HG03354 (cell line): ENCODE data around the gene BBLN.
"Not testable (repeated sequence)": the region's sequence is repeated elsewhere in the genome, so short reads cannot be mapped to it uniquely, and the experiment has no call there.

Experiments
- ATAC-seq: cut with Tn5 transposase; IDR thresholded peaks from one replicate; pipeline ENCODE4 v1.9.1; 2021; ENCODE audit warnings: mild to moderate bottlenecking; ENCODE audit not compliant: unreplicated experiment, poor library complexity, severe bottlenecking

The BBLN gene

DNA sequence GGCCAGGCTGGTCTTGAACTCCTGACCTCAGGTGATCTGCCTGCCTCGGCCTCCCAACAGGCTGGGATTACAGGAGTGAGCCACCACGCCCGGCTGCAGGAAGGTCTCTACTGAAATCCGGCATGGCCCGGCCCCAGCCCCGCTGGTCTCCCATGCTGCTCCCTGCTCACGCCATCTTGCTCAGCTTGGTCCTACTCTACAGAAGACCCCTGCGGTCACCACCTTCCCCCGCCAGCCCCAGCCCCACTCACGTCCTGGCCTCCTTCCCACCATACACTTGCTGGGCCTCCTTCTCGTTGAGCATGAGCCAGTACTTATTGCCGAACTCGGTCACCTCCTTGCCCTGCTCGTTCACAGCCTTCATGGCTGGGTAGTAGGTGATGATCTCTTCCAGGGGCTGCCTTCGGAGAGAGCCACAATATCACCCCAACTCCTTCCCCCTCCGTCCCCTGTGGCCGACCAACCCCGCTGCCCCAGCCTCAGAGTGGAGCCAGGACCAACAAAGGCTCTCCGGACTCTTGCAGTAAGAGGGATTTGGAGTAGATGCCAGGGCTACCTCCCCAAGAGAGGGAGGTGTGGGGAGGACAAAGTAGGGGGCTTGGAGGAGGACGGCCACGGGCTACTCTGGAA lies 36.5 kb upstream of the BBLN start:
- no peak for ATAC-seq

DNA sequence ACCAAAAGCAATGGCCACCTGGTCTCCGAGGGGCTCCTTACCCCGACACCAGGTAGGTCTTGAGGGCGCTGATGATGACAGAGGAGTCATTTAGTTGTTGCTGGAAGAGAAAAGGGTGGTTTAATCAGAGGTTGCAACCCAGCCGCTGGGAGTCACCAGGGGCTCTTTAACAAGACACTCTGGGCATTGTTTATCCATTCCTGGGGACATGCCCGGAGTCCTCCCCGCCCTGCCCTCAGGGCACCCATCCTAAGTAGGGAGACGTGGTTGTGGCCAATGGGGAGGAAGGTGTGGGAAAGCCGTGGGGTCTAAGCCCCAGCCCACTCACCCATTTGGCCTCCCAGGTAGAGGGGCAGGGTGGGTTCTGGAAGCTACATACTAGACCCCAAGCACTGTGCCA lies 35.6 kb upstream of the BBLN start:
- ATAC-seq: no peak

DNA sequence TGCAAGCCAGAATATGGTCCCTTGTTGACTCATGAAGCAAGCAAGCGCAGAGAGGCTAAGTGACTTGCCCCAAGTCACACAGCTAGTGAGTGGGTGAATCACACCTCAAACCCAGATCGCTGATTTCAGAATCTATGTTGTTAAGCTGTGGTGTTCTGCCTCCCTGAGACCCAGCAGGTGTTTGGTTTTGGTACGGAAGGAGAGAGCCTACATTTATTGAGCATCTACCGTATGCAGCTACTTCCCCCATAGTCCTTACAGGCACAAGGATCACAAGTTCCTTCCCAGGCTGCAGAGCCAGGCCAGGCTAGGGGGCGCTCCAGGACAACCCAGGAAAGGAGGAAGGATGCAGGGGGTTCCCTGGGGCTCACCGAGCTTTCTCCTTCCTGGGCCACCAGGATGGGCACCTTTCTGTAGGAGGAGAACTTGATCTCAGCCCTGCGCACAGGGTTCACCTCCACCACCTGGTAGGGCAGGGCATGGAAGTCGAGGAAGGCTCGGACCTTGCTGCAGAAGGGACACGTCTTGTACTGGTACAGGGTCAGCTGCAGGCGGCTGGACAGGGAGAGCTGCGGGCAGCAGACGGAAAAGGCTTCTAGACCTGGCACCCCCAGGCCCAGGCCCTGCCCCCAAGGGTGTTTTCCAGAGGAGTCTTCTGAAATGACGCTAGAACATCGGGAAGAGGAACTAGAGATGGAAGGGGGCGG lies 35.0 kb upstream of the BBLN start:
- no peak for ATAC-seq

DNA sequence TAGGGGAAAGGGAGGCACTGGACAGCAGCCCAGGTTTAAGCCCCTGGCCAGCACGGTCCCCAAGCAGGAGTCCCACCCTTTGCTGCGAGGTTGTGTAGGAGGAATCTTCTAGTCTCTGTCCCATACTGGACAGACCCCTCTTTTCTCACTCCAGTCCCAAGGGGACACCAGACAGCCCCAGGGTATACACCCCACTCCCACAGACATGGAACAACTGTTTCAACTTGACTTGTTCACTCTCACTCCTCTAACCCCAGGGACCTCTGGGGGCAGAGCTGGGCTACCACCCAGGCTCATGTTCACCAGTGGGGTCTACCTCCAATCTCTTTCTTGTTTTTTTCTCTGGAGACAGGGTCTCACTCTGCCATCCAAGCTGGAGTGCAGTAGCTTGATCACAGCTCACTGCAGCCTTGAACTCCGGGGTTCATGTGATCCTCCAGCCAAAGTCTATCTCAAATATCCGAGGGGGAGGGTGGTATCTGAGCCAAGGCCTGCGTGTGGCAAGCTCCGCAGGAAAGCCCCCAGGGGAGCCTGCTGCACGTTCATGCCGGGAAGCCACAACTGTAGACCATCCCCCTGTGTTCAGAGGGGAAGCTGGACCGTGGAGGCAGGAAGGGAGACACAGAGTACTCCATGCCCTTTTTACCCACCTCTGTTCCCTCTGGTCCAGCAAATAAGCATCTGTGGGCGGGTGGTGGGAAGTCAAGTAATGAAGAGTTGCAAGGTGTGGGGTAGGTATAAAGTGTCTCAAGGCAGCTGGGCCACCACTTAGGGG lies 34.3 kb upstream of the BBLN start:
- no peak for ATAC-seq

DNA sequence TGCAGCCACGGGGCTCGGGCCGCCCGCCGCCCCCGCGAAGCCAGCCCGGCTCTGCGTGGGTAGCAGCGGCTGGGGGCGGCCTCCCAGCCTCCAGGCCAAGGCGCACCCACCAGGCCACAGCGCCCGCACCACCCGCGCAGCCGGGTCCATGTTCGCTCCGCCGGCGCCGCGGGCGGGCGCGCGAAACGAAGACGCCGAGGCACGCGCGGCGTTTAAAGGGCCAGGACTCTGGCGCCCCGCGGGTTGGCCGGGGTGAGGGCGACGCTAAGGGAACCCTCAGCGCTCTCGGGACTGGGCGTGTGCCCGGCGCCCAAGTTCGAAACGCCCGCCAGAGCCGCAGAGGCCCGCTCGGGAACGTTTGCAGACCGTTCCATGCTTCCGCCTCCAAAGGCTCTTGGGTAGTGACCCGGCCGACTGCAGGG lies 32.5 kb upstream of the BBLN start, which contains the start of gene PTGES2:
Gene PTGES2, minus strand, starts transcription at position 162 of the 422 bp plus-strand sequence. Its CDS starts 12 bp downstream, at position 150.
- ATAC-seq: peak; percentile 68

DNA sequence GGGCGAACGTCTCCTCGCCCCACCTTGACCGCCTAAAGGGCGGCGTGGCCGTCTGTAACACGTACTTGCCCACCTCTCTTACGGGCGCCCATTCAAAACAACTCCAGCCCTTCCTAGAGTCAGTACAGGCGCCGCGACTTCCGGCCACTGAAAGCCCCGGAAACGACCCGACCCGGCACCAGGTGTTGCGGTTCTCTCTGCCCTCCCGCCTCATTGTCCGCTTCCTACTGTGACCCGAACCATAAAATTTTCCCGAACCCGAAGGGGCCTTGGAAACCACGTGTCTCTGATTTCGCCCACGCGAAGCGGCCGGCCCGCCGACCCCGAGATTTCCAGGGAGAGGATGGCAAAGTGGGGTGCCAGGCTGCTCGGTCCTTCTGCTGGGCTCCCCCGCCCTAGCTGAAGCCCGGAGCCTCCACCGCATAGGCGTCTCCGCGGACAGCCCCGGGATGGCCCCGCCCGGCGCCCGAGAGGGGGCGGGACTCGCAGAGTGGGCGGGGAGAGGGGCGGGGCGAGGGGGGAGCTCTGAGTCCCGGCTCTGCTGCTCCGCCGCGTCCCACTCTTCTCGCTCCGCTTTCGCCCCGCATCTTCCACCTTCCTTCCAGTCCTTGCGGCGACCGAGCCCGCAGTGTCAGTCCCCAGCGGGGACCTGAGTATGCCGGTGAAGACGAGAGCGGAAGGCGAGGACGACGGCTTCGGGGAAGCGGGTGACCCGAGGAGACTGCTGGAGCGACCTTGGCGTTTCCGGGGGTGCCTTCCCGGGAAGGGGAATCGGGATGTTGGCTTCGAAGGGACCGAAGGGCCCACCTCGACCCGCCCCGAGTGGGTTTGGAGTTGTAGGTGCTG lies 31.9 kb upstream of the BBLN start:
- ATAC-seq: peak; percentile 78

DNA sequence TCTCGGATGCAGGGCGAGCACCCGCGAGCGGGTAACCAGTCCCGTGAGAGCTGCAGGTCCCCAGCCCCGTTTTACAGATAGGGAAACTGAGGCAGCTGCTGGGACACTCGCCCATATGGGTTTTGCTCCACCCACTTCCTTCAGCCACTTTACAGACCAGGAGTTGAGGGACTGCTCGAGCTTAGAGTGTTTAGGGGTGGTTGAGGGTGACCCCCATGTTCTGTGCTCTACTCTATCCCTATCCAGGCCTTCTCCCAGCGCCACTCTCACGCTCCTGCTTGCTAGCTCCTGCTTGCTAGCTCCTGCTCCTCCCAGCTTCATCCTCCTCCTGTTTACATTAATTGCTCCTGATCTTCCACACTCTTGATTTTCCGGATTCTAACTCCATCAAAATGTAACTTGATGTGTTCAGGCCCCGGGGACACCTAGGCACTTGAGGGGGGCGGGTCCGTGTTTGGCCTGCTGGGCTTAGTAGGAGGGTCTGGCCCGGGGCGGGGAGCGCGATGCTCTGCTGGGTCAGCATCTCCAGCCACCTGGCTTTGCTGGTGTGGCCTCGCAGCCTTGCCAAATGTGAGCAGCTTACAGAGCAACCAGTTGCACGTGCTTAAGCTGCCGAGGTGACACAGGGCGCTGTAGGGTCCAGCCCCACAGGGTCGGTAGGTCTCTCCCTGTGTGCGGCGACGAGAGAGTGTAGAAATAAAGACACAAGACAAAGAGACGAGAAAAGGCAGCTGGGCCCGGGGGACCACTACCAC lies 31.1 kb upstream of the BBLN start:
- ATAC-seq: no peak

DNA sequence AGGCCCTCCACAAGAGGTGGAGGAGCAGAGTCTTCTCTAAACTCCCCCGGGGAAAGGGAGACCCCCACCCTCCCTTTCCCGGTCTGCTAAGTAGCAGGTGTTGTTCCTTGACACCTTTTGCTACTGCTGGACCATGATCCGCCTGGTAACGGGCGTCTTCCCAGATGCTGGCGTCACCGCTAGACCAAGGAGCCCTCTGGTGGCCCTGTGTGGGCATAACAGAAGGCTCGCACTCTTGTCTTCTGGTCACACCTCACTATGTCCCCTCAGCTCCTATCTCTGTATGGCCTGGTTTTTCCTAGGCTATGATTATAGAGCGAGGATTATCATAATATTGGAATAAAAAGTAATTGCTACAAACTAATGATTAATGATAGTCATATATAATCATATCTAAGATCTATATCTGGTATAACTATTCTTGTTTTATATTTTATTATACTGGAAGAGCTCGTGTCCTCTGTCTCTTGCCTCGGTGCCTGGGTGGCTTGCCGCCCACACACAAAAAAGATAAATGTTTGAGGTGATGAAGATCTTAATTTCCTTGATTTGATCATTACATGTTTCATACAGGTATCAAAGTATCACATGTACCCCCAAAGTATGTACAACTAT lies 30.0 kb upstream of the BBLN start:
- ATAC-seq: not testable (repeated sequence)

DNA sequence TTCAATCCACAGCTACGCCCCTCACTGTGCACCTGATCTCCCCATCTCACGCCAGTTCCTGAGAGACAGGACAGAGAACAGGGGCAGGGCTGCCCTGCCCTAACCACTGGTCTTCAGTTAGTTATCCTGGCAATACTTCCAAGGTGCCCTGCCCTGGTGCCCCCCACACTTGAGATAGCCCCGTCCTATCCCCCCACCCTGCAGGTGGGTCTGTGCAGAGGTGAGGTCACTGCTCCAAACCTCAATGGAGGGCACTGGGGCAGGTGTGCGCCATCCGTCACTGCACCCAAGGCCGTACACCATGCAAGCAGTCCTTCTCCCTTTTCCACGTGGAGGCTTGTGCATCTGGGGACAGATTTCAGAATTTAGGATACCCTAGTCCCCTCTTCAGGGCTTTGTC lies 29.4 kb upstream of the BBLN start:
- ATAC-seq: not testable (repeated sequence)

DNA sequence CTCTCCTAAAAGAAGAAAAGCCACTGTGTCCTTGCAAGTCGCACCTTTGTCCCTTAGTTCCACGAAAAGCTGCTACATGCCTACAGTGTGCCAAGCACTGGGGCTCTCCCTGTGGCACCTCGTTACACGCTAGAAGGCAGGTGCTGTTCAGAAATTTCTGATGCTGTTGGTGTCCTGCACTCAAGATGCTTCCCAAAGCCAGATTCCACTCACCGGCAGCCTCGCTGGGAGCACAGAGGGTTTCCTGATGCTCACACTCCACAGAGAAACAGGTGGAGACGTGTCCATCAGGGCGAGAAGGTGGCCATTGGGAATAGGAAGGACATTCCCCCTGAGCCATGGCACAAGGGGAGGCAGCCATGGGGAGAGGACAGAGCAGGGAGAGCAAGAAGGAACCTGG lies 28.7 kb upstream of the BBLN start:
- ATAC-seq: not testable (repeated sequence)

DNA sequence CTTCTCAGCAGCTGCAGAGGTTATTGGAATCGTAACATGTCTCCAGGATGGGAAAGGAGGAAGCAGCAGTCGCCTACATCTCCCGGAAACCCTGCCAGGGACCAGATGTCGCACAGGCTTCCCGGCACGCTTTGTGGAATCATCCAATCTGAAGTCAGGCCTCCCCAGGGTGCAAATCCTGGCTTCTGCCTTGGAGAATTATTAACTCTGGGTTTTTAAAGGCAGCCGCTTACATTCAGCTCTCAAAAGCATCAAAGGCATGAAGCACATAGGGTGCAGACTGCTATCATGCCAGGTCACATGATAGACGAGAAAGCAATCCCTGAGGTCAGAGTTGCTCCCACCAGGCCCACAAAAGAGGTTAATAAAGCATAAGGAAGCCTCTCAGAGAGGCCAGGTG lies 27.9 kb upstream of the BBLN start:
- ATAC-seq: not testable (repeated sequence)

DNA sequence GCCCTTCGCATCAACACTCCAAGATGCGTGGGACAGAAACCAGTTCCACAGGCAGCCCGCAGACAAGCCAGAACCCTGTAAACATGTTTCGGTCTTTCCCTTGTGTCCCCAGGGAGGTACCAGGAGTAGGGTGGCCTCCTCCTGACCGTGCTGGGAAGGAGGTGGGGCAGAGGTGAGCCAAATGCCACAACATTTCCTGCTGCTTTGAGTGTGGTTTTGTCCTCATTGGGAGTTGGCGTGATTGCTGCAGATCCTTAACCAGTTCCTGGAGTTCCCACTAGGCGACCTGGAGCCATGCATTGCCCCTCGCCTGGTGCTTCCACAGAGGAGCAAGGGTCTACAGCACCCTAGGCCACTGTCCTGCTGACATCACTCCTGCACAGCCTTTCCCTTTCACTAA lies 24.5 kb upstream of the BBLN start:
- not testable (repeated sequence) for ATAC-seq

DNA sequence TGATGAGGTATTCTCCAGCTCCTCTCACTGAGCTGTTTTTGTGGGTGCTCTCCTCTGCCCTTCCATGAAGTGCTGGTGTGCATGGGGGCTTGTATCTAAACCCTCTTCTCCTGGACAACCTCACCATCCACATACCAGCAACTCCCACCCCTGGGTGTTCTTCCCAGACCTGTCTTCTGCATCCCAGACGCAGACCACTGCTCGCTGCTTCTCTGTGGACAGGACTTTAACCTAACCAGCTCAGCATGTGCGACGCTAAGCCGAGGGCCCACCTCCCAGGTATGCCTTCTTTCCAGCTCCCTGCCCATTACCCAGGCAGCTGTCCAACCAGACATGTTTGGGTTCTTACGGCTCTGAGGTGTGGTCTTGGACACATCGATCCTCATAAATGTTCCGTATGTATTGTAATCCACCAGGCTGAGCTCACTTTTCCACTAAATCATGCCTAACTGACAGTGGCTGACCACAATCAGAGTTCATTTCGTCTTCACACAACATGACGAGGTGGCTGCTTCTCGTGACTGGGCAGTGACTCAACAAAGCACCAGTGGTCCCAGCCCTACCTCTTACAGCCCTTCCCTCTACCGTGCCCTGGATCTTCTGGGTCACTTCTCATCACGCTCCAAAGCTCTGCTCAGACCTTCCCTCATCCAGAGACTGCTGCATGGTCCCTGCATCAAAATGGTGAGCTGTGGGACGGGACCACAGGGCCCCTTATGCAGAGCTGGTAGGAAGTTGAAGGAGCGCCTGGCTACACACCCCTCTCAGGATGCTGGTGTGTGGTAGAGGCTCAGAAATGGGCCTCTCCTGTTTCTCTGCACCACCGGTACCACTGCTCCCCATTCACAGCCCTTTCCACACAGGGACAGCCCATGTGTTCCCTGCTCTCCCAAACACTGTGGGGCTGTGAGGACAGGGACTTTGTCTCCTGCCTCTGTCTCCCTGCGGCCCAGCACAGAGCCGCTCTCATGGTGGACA lies 23.0 kb upstream of the BBLN start:
- no peak for ATAC-seq

DNA sequence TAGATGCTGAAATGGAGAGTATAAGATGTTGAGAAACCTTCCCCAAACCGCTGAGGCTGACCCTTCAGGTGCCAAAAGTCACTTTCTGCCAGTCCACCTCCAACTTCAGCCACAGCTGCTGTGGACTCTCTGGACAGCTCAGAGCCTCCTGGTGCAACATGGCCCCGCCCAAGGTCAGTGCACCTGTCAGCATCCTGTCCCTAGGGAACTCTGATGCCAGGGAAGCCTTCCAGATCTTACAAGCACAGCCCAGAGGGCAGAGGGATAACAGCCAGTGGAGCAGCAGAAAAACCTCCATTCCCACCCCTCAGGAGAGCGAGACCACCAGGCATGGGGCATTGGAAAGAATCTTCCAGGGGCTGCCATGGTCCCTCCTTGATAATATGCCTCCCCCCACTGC lies 22.1 kb upstream of the BBLN start:
- no peak for ATAC-seq

DNA sequence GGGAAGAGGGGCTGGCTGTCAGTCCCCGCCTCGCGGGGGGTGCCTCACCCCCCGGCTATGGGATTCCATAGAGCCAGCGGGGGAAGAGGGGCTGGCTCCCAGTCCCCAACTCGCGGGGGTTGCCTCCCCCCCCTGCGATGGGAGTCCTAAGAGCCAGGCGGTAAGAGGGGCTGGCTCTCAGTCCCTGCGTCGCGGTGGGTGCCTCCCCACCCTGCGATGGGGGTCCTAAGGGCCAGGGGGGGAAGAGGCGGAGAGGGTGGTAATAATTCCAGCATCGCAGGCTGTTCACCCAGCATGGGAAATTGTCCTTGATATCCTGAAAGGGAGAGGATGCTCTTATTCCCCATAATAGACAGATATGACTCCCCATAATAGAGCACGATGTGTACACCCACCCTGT lies 20.4 kb upstream of the BBLN start:
- no peak for ATAC-seq

DNA sequence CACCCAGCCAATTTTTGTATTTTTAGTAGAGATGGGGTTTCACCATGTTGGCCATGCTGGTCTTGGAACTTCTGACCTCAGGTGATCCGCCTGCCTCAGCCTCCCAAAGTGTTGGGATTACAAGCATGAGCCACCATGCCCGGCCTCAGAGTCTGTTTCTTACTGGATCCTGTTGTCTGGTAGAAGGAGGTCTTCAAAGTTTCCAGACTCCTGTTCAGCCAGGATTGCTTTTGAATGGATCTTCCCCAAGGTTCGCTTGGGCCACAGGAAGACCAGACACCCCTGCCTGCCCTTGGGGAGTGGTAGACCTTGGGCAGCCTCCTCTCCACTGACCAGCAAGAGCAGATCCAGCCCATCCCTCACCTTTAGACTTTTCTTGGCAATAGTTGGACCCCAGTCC lies 18.5 kb upstream of the BBLN start:
- no peak for ATAC-seq

DNA sequence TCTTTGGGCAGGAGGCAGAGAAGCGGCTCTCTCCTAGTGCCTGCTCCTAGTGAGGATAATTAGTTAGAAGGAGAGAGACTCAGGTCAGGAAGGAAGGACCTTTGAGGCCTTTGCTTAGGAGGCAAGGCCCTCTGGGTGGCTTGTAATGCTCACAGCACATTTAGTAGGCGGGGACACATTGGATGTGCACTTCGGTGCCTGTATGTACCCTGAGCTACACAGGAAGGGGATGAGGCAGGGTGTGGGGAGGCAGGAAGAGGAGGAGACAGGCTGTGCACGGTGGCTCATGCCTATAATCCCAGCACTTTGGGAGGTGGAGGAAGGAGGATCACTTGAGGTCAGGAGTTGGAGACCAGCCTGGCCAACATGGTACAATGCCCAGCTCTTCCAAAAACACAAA lies 18.0 kb upstream of the BBLN start:
- no peak for ATAC-seq

DNA sequence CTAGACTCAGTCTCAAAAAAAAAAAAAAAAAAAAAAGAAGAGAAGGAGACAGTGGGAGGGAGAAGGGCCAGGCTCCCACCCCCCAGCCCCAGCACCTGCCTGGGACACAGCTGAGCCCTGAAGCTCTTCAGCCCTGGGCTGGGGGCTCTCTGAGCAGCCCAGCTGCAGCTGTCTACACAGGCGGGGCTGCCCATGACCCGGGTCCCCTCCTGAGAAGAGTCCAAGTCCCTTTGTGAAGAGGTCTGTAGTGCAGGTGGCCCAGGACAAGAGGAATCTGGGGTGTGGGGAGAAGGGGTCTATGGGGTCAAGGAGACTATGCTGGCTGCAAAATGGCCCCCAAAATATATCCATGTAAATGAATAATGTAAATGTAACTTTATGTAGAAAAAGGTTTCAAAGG lies 17.5 kb upstream of the BBLN start:
- ATAC-seq: no peak
